ENCODE measurements around the gene DNAH5. TPM values are rescaled to one million over a fixed set of nuclear protein-coding genes. Genes with fewer than 3 reads are reported as not detected.

Gene DNAH5, protein sequence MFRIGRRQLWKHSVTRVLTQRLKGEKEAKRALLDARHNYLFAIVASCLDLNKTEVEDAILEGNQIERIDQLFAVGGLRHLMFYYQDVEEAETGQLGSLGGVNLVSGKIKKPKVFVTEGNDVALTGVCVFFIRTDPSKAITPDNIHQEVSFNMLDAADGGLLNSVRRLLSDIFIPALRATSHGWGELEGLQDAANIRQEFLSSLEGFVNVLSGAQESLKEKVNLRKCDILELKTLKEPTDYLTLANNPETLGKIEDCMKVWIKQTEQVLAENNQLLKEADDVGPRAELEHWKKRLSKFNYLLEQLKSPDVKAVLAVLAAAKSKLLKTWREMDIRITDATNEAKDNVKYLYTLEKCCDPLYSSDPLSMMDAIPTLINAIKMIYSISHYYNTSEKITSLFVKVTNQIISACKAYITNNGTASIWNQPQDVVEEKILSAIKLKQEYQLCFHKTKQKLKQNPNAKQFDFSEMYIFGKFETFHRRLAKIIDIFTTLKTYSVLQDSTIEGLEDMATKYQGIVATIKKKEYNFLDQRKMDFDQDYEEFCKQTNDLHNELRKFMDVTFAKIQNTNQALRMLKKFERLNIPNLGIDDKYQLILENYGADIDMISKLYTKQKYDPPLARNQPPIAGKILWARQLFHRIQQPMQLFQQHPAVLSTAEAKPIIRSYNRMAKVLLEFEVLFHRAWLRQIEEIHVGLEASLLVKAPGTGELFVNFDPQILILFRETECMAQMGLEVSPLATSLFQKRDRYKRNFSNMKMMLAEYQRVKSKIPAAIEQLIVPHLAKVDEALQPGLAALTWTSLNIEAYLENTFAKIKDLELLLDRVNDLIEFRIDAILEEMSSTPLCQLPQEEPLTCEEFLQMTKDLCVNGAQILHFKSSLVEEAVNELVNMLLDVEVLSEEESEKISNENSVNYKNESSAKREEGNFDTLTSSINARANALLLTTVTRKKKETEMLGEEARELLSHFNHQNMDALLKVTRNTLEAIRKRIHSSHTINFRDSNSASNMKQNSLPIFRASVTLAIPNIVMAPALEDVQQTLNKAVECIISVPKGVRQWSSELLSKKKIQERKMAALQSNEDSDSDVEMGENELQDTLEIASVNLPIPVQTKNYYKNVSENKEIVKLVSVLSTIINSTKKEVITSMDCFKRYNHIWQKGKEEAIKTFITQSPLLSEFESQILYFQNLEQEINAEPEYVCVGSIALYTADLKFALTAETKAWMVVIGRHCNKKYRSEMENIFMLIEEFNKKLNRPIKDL (N-terminal part only)
- 0.77 TPM in 1 of 2 replicates, not detected in the other for total RNA-seq

DNA sequence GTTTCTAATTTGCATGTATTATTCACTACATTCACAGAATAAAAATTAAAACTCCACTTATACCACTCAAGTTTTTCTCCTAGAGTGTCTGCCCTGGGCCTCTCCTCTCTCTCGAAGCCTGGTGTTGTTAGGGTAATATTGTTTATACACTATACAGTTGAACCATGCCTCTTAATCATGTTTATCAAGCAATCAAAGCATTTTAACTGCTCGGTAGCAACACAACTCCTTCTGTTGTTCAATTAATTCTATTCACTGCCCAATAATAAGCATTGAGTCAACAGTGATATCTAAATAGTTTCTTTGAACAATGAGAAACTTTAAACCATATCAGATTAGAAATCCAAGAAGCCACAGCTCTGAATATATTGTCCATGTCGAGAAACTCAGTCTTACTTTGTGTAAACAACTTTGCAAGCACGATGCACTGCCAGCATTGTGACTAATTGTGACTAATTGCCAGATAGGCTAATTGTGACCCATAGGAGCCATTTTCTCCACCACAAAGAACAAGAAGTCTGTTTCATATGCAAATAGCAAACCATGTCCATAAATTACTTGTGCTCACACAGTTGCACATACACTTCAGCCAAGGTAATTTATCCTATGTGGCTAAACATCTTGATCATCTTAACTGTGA, at the start of gene DNAH5:
DNAH5 (minus strand) TSS at position 129 of the 640 bp plus-strand sequence. CDS start 250 bp downstream, outside the sequence.

Other genes with a start within 250 kb of the DNAH5 start
- 74.8 and 190 TPM in 2 replicates for gene TRIO, start 198.7 kb upstream of the DNAH5 start, total RNA-seq